Natural killer cell (primary cell): ENCODE data around the gene CACNA1D. TPM values are rescaled to one million over a fixed set of nuclear protein-coding genes. Genes with fewer than 3 reads are reported as not detected.

ENCODE experiments used
- ATAC-seq, 3 donors: fragments of 150-1000 bp in 2 of 3; fragments of 200-7000 bp in 1 of 3; cut with Tn5 transposase; 1 replicate in 1 of 3; 2 replicates in 2 of 3; pipeline ENCODE4 v1.10.0; 2021; ENCODE audit warnings: mild to moderate bottlenecking in 2 of 3, moderate library complexity in 2 of 3
- DNase-seq, 2 donors: peaks; one replicate each; pipeline versions ENCODE4 v3.0.0 to v3.0.0-alpha.2; 2013 to 2021; ENCODE audit warnings: mixed read lengths in 1 of 2
- H3K27ac ChIP-seq: one replicate; pipeline ENCODE4 v1.5.1; 2013; ENCODE audit warnings: mild to moderate bottlenecking, low read length
- H3K27me3 ChIP-seq: one replicate; pipeline ENCODE4 v1.6.1; 2013; ENCODE audit warnings: low read length; ENCODE audit not compliant: control insufficient read depth, insufficient read depth
- H3K36me3 ChIP-seq: one replicate; pipeline ENCODE4 v1.6.1; 2013; ENCODE audit warnings: low read length; ENCODE audit not compliant: control insufficient read depth, insufficient read depth
- H3K4me1 ChIP-seq: one replicate; pipeline ENCODE4 v1.6.1; 2013; ENCODE audit warnings: low read length; ENCODE audit not compliant: control insufficient read depth, insufficient read depth
- H3K4me3 ChIP-seq: one replicate; pipeline ENCODE4 v1.5.1; 2013; ENCODE audit warnings: low read length
- H3K9me3 ChIP-seq: one replicate; pipeline ENCODE4 v1.6.1; 2013; ENCODE audit warnings: low read length; ENCODE audit not compliant: control insufficient read depth, insufficient read depth
- H3K27ac Mint-ChIP-seq, 2 donors: one replicate each; pipeline ENCODE4 v1.8.0; 2022; ENCODE audit warnings: mild to moderate bottlenecking in 2 of 2, mixed read lengths in 2 of 2, moderate library complexity in 1 of 2
- H3K27me3 Mint-ChIP-seq, 2 donors: one replicate each; pipeline ENCODE4 v1.8.0; 2022; ENCODE audit warnings: low read depth in 2 of 2, mixed read lengths in 2 of 2
- H3K36me3 Mint-ChIP-seq: one replicate; pipeline ENCODE4 v1.8.0; 2022; ENCODE audit warnings: mixed read lengths
- H3K4me1 Mint-ChIP-seq, 2 donors: one replicate each; pipeline ENCODE4 v1.8.0; 2022; ENCODE audit warnings: mixed read lengths in 2 of 2
- H3K4me3 Mint-ChIP-seq: one replicate; pipeline ENCODE4 v1.8.0; 2022; ENCODE audit warnings: mild to moderate bottlenecking, moderate library complexity, mixed read lengths
- H3K9me3 Mint-ChIP-seq, 2 donors: one replicate each; pipeline ENCODE4 v1.8.0; 2022; ENCODE audit warnings: mixed read lengths in 2 of 2
- CTCF ChIP-seq: fragments of 200-600 bp; IDR thresholded peaks from one replicate; pipeline ENCODE4 v1.8.0; 2022; ENCODE audit warnings: antibody characterized with exemption
- WGBS: methylation state at CpG from one replicate; pipeline ENCODE4 v1.1.7; 2013; ENCODE audit warnings: missing lambda C conversion rate; ENCODE audit not compliant: insufficient coverage; 5-methylcytosine and 5-hydroxymethylcytosine counted together
- intact Hi-C: fragments of 100-400 bp; cut with micrococcal nuclease; formaldehyde crosslinking; loops from one replicate; pipeline ENCODE4 v1.14.2; 2022
- total RNA-seq, 4 donors: library from RNA; stranded (reverse); fragments of 120-200 nt in 1 of 4; gene quantifications; one replicate each; pipeline versions ENCODE4 v1.2.3 to v1.2.4, GENCODE V29; 2013 to 2022

CACNA1D gene
- total RNA-seq, 3 donors from 2014 or later (not counting 1 experiment from before 2014, with no cell fraction given): 0.54 to 10.1 TPM; not detected in 1

- WGBS: 61% methylated on average over 3 of the region's 3 CpGs
- no peak for TF ChIP-seq CTCF
- Mint-ChIP-seq H3K36me3 (no peaks in the 10 kb centered on the region), H3K9me3 (no peaks in the 10 kb centered on the region), H3K27me3 (peaks cover 9 to 19% of the 10 kb centered on the region in 2 donors), H3K4me3 (no peak overlapping the region), H3K27ac (no peak overlapping the region), H3K4me1 (no peaks in the 10 kb centered on the region)
- intact Hi-C loops: no loop called here
- Histone ChIP-seq H3K27me3 (no peaks in the 10 kb centered on the region), H3K4me1 (no peaks in the 10 kb centered on the region), H3K27ac (no peak overlapping the region), H3K36me3 (no peaks in the 10 kb centered on the region), H3K9me3 (no peaks in the 10 kb centered on the region), H3K4me3 (no peak overlapping the region)
- DNase-seq (no peak), ATAC-seq (no peak)
Measured at GRCh38 chr3:53795176-53795575, 300.8 kb downstream of the CACNA1D start.

GRCh38 chr3:53795789-53796560 is 301.6 kb downstream of the CACNA1D start:
- no peak for TF ChIP-seq CTCF
- H3K36me3 ChIP-seq: no peaks in the 10 kb centered on the region
- no peaks in the 10 kb centered on the region for H3K27me3 ChIP-seq
- H3K4me3 ChIP-seq: no peak overlapping the region
- H3K9me3 Mint-ChIP-seq: no peaks in the 10 kb centered on the region
- no peaks in the 10 kb centered on the region for H3K4me1 Mint-ChIP-seq
- no peaks in the 10 kb centered on the region for H3K36me3 Mint-ChIP-seq
- H3K4me1 ChIP-seq: no peaks in the 10 kb centered on the region
- no peak overlapping the region for H3K4me3 Mint-ChIP-seq
- DNase-seq (no peak), ATAC-seq (peak in 1 of 3 donors; percentile 27)
- intact Hi-C loops: no loop called here
- H3K27ac Mint-ChIP-seq: no peak overlapping the region
- no peak overlapping the region for H3K27ac ChIP-seq
- H3K9me3 ChIP-seq: no peaks in the 10 kb centered on the region
- 67% methylated on average over 11 of the region's 12 CpGs for WGBS
- peaks cover 9 to 14% of the 10 kb centered on the region in 2 donors for H3K27me3 Mint-ChIP-seq

- Histone ChIP-seq H3K27me3 (no peaks in the 10 kb centered on the region), H3K4me1 (no peaks in the 10 kb centered on the region), H3K9me3 (no peaks in the 10 kb centered on the region), H3K4me3 (no peak overlapping the region), H3K27ac (no peak overlapping the region), H3K36me3 (no peaks in the 10 kb centered on the region)
- no peak overlapping the region for H3K27ac Mint-ChIP-seq
- intact Hi-C loops: no loop called here
- H3K36me3 Mint-ChIP-seq: no peaks in the 10 kb centered on the region
- ATAC-seq (no peak), DNase-seq (no peak)
- WGBS: 73% methylated on average over 8 of the region's 8 CpGs
- no peak for TF ChIP-seq CTCF
- H3K27me3 Mint-ChIP-seq: peaks cover 8 to 14% of the 10 kb centered on the region in 2 donors
- H3K9me3 Mint-ChIP-seq: no peaks in the 10 kb centered on the region
- H3K4me3 Mint-ChIP-seq: no peak overlapping the region
- H3K4me1 Mint-ChIP-seq: no peaks in the 10 kb centered on the region
Measured at GRCh38 chr3:53798144-53798543, 303.7 kb downstream of the CACNA1D start.
